Measurements from ENCODE around the gene MIGA2.

GRCh38 chr9:129078691-129079503 lies 42.5 kb downstream of the MIGA2 start:
- no peak for TF ChIP-seq EP300 (IDR thresholded peaks at IDR 0.05)
- no peak for TF ChIP-seq POLR2A (IDR thresholded peaks at IDR 0.05)
